HEK293 (cell line): Measurements from ENCODE around the gene ZNF668.

Experiments used
- CTCF ChIA-PET: fragments of 350-600 bp; formaldehyde crosslinking; extraction: SDS; loops from one replicate; lab custom pipeline; 2021; ENCODE audit warnings: antibody characterized with exemption; lab: Yijun Ruan, JAX
- POLR2A ChIA-PET: fragments of 300-600 bp; formaldehyde crosslinking; extraction: SDS; loops from one replicate; lab custom pipeline; 2020; ENCODE audit warnings: antibody characterized with exemption, inconsistent platforms; lab: Yijun Ruan, JAX
- H3K27ac ChIP-seq: fragments of 200-500 bp; sonication (Bioruptor generic); 2 replicates; pipeline ENCODE4 v1.5.1; 2014; ENCODE audit warnings: low read depth, low read length, control low read depth, inconsistent platforms; ENCODE audit errors: extremely low read depth
- H3K36me3 ChIP-seq, 2 experiments: fragments of 200-500 bp in 1 of 2; sonication (Bioruptor generic) in 1 of 2; 1 replicate in 1 of 2; 2 replicates in 1 of 2; pipeline ENCODE4 v1.5.1; 2014 to 2017; ENCODE audit warnings: inconsistent platforms in 2 of 2, low read length in 2 of 2; ENCODE audit not compliant: control insufficient read depth in 2 of 2, insufficient read depth in 1 of 2
- H3K4me1 ChIP-seq: fragments of 200-500 bp; sonication (Bioruptor generic); 2 replicates; pipeline ENCODE4 v1.5.1; 2014; ENCODE audit warnings: mild to moderate bottlenecking, low read length, inconsistent platforms; ENCODE audit not compliant: control insufficient read depth, insufficient read depth
- H3K4me3 ChIP-seq: 2 replicates; pipeline ENCODE4 v1.5.1; 2011; ENCODE audit warnings: low read depth, mild to moderate bottlenecking, control low read depth, low read length, moderate library complexity
- H3K9me3 ChIP-seq: fragments of 200-500 bp; sonication (Bioruptor generic); 2 replicates; pipeline ENCODE4 v1.5.1; 2014; ENCODE audit warnings: low read depth, low read length, inconsistent platforms; ENCODE audit not compliant: control insufficient read depth, insufficient read depth
- EGR2 ChIP-seq: fragments of 450-650 bp; formaldehyde crosslinking; IDR thresholded peaks from 2 replicates; pipeline ENCODE4 v1.5.1; 2016; ENCODE audit warnings: low read depth, missing biosample characterization, missing genetic modification characterization
- HOXC10 ChIP-seq: sonication (generic); formaldehyde crosslinking; IDR thresholded peaks from 2 replicates; pipeline ENCODE4 v1.8.1; 2023; ENCODE audit warnings: mild to moderate bottlenecking, missing genetic modification reagents
- MZF1 ChIP-seq: fragments of 450-650 bp; formaldehyde crosslinking; IDR thresholded peaks from 2 replicates; pipeline ENCODE4 v1.5.1; 2017; ENCODE audit warnings: missing biosample characterization, missing genetic modification characterization, borderline replicate concordance
- OSR2 ChIP-seq: fragments of 450-650 bp; formaldehyde crosslinking; IDR thresholded peaks from 2 replicates; pipeline ENCODE4 v1.5.1; 2016; ENCODE audit warnings: missing biosample characterization, missing genetic modification characterization
- SETDB1 ChIP-seq: IDR thresholded peaks from one replicate; pipeline ENCODE4 v1.6.1; 2017; ENCODE audit warnings: mild to moderate bottlenecking, low read length, moderate library complexity, mixed read lengths; ENCODE audit not compliant: insufficient read length
- SP2 ChIP-seq: fragments of 450-650 bp; formaldehyde crosslinking; IDR thresholded peaks from 2 replicates; pipeline ENCODE4 v1.5.1; 2016; ENCODE audit warnings: missing biosample characterization, missing genetic modification characterization
- WT1 ChIP-seq: fragments of 450-650 bp; formaldehyde crosslinking; IDR thresholded peaks from 2 replicates; pipeline ENCODE4 v1.5.1; 2016; ENCODE audit warnings: missing biosample characterization, missing genetic modification characterization
- ZBTB1 ChIP-seq: fragments of 450-650 bp; formaldehyde crosslinking; IDR thresholded peaks from 2 replicates; pipeline ENCODE4 v1.5.1; 2016; ENCODE audit warnings: missing biosample characterization, missing genetic modification characterization
- ZBTB17 ChIP-seq: fragments of 450-650 bp; formaldehyde crosslinking; IDR thresholded peaks from 2 replicates; pipeline ENCODE4 v1.5.1; 2016; ENCODE audit warnings: missing biosample characterization, missing genetic modification characterization
- ZFP69B ChIP-seq: fragments of 450-650 bp; formaldehyde crosslinking; IDR thresholded peaks from 2 replicates; pipeline ENCODE4 v1.5.1; 2016; ENCODE audit warnings: missing biosample characterization, missing genetic modification characterization
- ZNF132 ChIP-seq: fragments of 450-650 bp; formaldehyde crosslinking; IDR thresholded peaks from 2 replicates; pipeline ENCODE4 v1.5.1; 2017; ENCODE audit warnings: missing biosample characterization, missing genetic modification characterization, borderline replicate concordance
- ZNF169 ChIP-seq: fragments of 450-650 bp; formaldehyde crosslinking; IDR thresholded peaks from 2 replicates; pipeline ENCODE4 v1.5.1; 2016; ENCODE audit warnings: missing biosample characterization, missing genetic modification characterization
- ZNF19 ChIP-seq: fragments of 450-650 bp; formaldehyde crosslinking; IDR thresholded peaks from 2 replicates; pipeline ENCODE4; 2016; ENCODE audit warnings: missing biosample characterization, missing genetic modification characterization, low read depth
- ZNF202 ChIP-seq: fragments of 450-650 bp; formaldehyde crosslinking; IDR thresholded peaks from 2 replicates; pipeline ENCODE4 v1.5.1; 2016; ENCODE audit warnings: missing biosample characterization, missing genetic modification characterization, borderline replicate concordance
- ZNF23 ChIP-seq: fragments of 450-650 bp; formaldehyde crosslinking; IDR thresholded peaks from 2 replicates; pipeline ENCODE4 v1.5.1; 2016; ENCODE audit warnings: missing biosample characterization, missing genetic modification characterization, borderline replicate concordance
- ZNF311 ChIP-seq: fragments of 450-650 bp; formaldehyde crosslinking; IDR thresholded peaks from 2 replicates; pipeline ENCODE4 v1.5.1; 2017; ENCODE audit warnings: missing biosample characterization, missing genetic modification characterization, borderline replicate concordance
- ZNF324 ChIP-seq: fragments of 450-650 bp; formaldehyde crosslinking; IDR thresholded peaks from 2 replicates; pipeline ENCODE4 v1.5.1; 2016; ENCODE audit warnings: missing biosample characterization, missing genetic modification characterization
- ZNF561 ChIP-seq: fragments of 450-650 bp; IDR thresholded peaks from 2 replicates; pipeline ENCODE4 v1.5.1; 2018; ENCODE audit warnings: missing biosample characterization, missing genetic modification characterization, borderline replicate concordance
- ZNF596 ChIP-seq: fragments of 450-650 bp; IDR thresholded peaks from 2 replicates; pipeline ENCODE4 v1.5.0; 2018; ENCODE audit warnings: missing biosample characterization, mild to moderate bottlenecking, missing genetic modification characterization, moderate library complexity
- ZNF658 ChIP-seq: fragments of 450-650 bp; formaldehyde crosslinking; IDR thresholded peaks from 2 replicates; pipeline ENCODE4; 2016; ENCODE audit warnings: missing biosample characterization, missing genetic modification characterization
- ZNF76 ChIP-seq: fragments of 450-650 bp; formaldehyde crosslinking; IDR thresholded peaks from 2 replicates; pipeline ENCODE4; 2016; ENCODE audit warnings: low read depth, missing biosample characterization, missing genetic modification characterization, borderline replicate concordance
- TF ChIP-seq, protein P1 (sequence below): fragments of 450-650 bp; formaldehyde crosslinking; IDR thresholded peaks from 2 replicates; pipeline ENCODE4 v1.5.1; 2016; ENCODE audit warnings: missing biosample characterization, missing genetic modification characterization
- TF ChIP-seq, protein P2 (sequence below): fragments of 450-650 bp; formaldehyde crosslinking; IDR thresholded peaks from 2 replicates; pipeline ENCODE4 v1.5.1; 2016; ENCODE audit warnings: missing biosample characterization, missing genetic modification characterization
- TF ChIP-seq, protein P3 (sequence below): fragments of 450-650 bp; formaldehyde crosslinking; IDR thresholded peaks from 2 replicates; pipeline ENCODE4 v1.5.1; 2016; ENCODE audit warnings: missing biosample characterization, missing genetic modification characterization, borderline replicate concordance
- TF ChIP-seq, protein P4 (sequence below): IDR thresholded peaks from 2 replicates; pipeline ENCODE4 v1.6.1; 2011; ENCODE audit warnings: mild to moderate bottlenecking, low read depth, low read length, borderline replicate concordance
- TF ChIP-seq, protein P5 (sequence below): fragments of 450-650 bp; formaldehyde crosslinking; IDR thresholded peaks from 2 replicates; pipeline ENCODE4; 2016; ENCODE audit warnings: missing biosample characterization, missing genetic modification characterization
- TF ChIP-seq, protein P6 (sequence below): fragments of 450-650 bp; formaldehyde crosslinking; IDR thresholded peaks from 2 replicates; pipeline ENCODE4 v1.5.1; 2016; ENCODE audit warnings: missing biosample characterization, missing genetic modification characterization, low read depth

ZNF668 gene

DNA sequence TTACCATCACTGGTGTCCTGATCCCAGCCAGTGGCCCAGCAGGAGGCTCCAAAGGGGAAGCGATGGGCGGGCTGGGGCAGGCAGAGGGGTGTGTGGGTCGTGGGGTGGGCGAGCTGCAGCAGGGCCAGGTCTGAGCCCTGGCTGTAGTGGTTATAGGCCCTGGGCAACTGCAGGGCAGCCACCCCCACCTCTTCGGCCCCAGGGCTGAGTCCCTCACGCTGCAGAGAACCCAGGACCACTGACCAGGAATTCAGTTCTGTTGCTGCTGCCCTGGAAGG, 12.5 kb upstream of the ZNF668 start:
- H3K4me3 ChIP-seq: no peak overlapping the region
- TF ChIP-seq ZBTB1 (no peak), EGR2 (tag by site-specific recombination) (0 out of 2 replicates have a peak, but pooled peaks have one; percentile 18), ZNF132 (tag by site-specific recombination) (no peak), ZFP69B (tag by site-specific recombination) (no peak), WT1 (tag by site-specific recombination) (no peak), MZF1 (tag by site-specific recombination) (no peak), HOXC10 (no peak), SP2 (tag by site-specific recombination) (0 out of 2 replicates have a peak, but pooled peaks have one; percentile 3), ZNF23 (no peak)
- TF ChIP-seq, protein P1, sequence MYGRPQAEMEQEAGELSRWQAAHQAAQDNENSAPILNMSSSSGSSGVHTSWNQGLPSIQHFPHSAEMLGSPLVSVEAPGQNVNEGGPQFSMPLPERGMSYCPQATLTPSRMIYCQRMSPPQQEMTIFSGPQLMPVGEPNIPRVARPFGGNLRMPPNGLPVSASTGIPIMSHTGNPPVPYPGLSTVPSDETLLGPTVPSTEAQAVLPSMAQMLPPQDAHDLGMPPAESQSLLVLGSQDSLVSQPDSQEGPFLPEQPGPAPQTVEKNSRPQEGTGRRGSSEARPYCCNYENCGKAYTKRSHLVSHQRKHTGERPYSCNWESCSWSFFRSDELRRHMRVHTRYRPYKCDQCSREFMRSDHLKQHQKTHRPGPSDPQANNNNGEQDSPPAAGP (tag by site-specific recombination): no peak
- no peaks in the 10 kb centered on the region for H3K9me3 ChIP-seq
- no peaks in the 10 kb centered on the region for H3K4me1 ChIP-seq
- ChIA-PET CTCF (no interaction called here), POLR2A (interaction anchor here (2.3 to 2.7 kb wide), 2 partner anchors 13 to 31 kb away, joined by 11 to 12 read pairs; partner anchors contain the start of genes KAT8, ZNF646 and ZNF668)
- H3K27ac ChIP-seq: no peak overlapping the region
- H3K36me3 ChIP-seq: peaks cover 0 to 58% of the 10 kb centered on the region in 2 experiments; a peak in 2 of 3 replicates

DNA sequence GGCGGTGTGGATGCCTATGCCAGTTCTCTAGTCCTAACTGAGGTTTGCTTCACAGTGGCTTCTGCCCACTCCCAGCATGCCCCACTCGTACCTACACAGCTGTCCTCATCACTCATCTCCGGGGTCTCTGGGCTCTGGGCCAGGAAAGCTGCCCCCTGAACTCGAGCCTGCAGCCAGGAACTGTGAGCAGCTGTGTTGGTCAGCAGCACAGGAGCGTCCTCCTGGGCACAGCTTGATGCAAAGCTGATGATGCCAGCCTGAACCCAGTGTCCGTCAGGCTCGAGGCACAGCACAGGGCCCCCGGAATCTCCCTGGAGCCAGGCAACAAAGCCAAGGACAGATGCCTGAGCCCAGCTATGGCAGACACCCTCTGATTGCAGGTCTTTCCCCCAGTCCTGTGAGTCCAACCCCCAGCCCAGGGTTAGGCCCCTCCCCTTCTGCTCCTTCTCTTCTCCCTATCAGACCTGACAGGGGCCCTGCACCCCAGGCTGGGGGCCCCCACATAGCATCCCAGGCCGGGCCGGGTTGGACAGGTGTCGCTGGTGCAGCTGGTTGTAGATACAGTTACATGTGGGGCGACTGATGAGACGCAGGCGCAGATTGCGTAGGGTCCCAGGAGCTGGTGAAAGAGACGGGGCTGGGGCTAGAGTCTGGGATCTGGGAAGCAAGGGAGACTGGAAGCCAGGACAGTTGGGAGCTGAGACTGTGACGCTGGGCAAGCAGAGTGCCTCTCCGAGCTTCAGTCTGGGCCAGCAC, 12.0 kb upstream of the ZNF668 start:
- POLR2A ChIA-PET: interaction anchor here (0.7 to 2.7 kb wide), 3 partner anchors 12 to 89 kb away, joined by 3 to 12 read pairs (median 11); partner anchors contain the start of genes KAT8, ZNF646 and ZNF668
- Histone ChIP-seq H3K27ac (no peak overlapping the region), H3K4me3 (no peak overlapping the region), H3K36me3 (peaks cover 0 to 59% of the 10 kb centered on the region in 2 experiments; a peak in 2 of 3 replicates), H3K9me3 (no peaks in the 10 kb centered on the region), H3K4me1 (no peaks in the 10 kb centered on the region)
- CTCF ChIA-PET: no interaction called here
- no peak for TF ChIP-seq HOXC10
- no peak for TF ChIP-seq ZNF19 (tag by site-specific recombination)
- TF ChIP-seq ZNF311 (tag by site-specific recombination): no peak
- TF ChIP-seq, protein P2, sequence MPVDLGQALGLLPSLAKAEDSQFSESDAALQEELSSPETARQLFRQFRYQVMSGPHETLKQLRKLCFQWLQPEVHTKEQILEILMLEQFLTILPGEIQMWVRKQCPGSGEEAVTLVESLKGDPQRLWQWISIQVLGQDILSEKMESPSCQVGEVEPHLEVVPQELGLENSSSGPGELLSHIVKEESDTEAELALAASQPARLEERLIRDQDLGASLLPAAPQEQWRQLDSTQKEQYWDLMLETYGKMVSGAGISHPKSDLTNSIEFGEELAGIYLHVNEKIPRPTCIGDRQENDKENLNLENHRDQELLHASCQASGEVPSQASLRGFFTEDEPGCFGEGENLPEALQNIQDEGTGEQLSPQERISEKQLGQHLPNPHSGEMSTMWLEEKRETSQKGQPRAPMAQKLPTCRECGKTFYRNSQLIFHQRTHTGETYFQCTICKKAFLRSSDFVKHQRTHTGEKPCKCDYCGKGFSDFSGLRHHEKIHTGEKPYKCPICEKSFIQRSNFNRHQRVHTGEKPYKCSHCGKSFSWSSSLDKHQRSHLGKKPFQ: no peak
- TF ChIP-seq ZNF169 (tag by site-specific recombination): no peak
- TF ChIP-seq ZNF596 (tag by site-specific recombination): no peak
- TF ChIP-seq, protein P3, sequence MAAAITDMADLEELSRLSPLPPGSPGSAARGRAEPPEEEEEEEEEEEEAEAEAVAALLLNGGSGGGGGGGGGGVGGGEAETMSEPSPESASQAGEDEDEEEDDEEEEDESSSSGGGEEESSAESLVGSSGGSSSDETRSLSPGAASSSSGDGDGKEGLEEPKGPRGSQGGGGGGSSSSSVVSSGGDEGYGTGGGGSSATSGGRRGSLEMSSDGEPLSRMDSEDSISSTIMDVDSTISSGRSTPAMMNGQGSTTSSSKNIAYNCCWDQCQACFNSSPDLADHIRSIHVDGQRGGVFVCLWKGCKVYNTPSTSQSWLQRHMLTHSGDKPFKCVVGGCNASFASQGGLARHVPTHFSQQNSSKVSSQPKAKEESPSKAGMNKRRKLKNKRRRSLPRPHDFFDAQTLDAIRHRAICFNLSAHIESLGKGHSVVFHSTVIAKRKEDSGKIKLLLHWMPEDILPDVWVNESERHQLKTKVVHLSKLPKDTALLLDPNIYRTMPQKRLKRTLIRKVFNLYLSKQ (tag by site-specific recombination): no peak
- TF ChIP-seq OSR2 (tag by site-specific recombination): no peak
- no peak for TF ChIP-seq SETDB1
- no peak for TF ChIP-seq ZNF324 (tag by site-specific recombination)
- 0 out of 2 replicates have a peak, but pooled peaks have one; percentile 13 for TF ChIP-seq ZBTB17 (tag by site-specific recombination)
- no peak for TF ChIP-seq ZNF561 (tag by site-specific recombination)
- TF ChIP-seq, protein P4, sequence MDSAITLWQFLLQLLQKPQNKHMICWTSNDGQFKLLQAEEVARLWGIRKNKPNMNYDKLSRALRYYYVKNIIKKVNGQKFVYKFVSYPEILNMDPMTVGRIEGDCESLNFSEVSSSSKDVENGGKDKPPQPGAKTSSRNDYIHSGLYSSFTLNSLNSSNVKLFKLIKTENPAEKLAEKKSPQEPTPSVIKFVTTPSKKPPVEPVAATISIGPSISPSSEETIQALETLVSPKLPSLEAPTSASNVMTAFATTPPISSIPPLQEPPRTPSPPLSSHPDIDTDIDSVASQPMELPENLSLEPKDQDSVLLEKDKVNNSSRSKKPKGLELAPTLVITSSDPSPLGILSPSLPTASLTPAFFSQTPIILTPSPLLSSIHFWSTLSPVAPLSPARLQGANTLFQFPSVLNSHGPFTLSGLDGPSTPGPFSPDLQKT: no peak
- TF ChIP-seq ZNF23: no peak
- TF ChIP-seq ZNF202: no peak
- TF ChIP-seq, protein P5, sequence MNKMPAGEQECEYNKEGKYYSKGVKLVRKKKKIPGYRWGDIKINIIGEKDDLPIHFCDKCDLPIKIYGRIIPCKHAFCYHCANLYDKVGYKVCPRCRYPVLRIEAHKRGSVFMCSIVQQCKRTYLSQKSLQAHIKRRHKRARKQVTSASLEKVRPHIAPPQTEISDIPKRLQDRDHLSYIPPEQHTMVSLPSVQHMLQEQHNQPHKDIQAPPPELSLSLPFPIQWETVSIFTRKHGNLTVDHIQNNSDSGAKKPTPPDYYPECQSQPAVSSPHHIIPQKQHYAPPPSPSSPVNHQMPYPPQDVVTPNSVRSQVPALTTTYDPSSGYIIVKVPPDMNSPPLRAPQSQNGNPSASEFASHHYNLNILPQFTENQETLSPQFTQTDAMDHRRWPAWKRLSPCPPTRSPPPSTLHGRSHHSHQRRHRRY (tag by site-specific recombination): no peak
- no peak for TF ChIP-seq ZNF76 (tag by site-specific recombination)
- TF ChIP-seq, protein P6, sequence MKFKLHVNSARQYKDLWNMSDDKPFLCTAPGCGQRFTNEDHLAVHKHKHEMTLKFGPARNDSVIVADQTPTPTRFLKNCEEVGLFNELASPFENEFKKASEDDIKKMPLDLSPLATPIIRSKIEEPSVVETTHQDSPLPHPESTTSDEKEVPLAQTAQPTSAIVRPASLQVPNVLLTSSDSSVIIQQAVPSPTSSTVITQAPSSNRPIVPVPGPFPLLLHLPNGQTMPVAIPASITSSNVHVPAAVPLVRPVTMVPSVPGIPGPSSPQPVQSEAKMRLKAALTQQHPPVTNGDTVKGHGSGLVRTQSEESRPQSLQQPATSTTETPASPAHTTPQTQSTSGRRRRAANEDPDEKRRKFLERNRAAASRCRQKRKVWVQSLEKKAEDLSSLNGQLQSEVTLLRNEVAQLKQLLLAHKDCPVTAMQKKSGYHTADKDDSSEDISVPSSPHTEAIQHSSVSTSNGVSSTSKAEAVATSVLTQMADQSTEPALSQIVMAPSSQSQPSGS (tag by site-specific recombination): no peak
- no peak for TF ChIP-seq ZNF658 (tag by site-specific recombination)
